SK-N-SH (cell line): ENCODE results near the gene BBS5. TPM values are rescaled to one million over a fixed set of nuclear protein-coding genes. Genes with fewer than 3 reads are reported as not detected.

Source experiments
- CTCF ChIA-PET: fragments of 300-600, 350-600 bp; formaldehyde crosslinking; extraction: SDS; loops from one replicate; lab custom pipeline; 2021; lab: Yijun Ruan, JAX
- POLR2A ChIA-PET: fragments of 350-600 bp; sonication (Branson Sonifier 250); formaldehyde crosslinking; extraction: SDS; loops from one replicate; lab custom pipeline; 2020; ENCODE audit warnings: antibody characterized with exemption, inconsistent platforms; lab: Yijun Ruan, JAX
- DNase-seq: peaks from one replicate; pipeline ENCODE4 v3.0.0; 2012
- H2AFZ ChIP-seq: fragments of 200-600 bp; sonication (generic); 2 replicates; pipeline ENCODE4 v1.8.1; 2016; ENCODE audit warnings: antibody characterized with exemption, mild to moderate bottlenecking, low read depth
- H3F3A ChIP-seq: fragments of 200-600 bp; sonication (generic); replicated peaks from 2 replicates; pipeline ENCODE3; 2016; ENCODE audit warnings: antibody characterized with exemption, mild to moderate bottlenecking; ENCODE audit not compliant: insufficient read depth
- H3K27ac ChIP-seq, 2 experiments: fragments of 200-500 bp in 1 of 2; fragments of 200-600 bp in 1 of 2; sonication (Bioruptor generic) in 1 of 2; sonication (generic), shearing (Covaris generic) in 1 of 2; 2 replicates each; pipeline versions ENCODE4 v1.5.1 to v1.6.1; 2014 to 2016; ENCODE audit warnings: low read depth in 2 of 2, inconsistent platforms in 1 of 2, low read length in 1 of 2, mild to moderate bottlenecking in 1 of 2, mixed read lengths in 1 of 2
- H3K27me3 ChIP-seq: fragments of 200-600 bp; sonication (generic), shearing (Covaris generic); 2 replicates; pipeline ENCODE4 v1.6.1; 2016; ENCODE audit warnings: mixed run types; ENCODE audit not compliant: insufficient read depth
- H3K36me3 ChIP-seq, 2 experiments: fragments of 200-500 bp in 1 of 2; fragments of 200-600 bp in 1 of 2; sonication (Bioruptor generic) in 1 of 2; sonication (generic) in 1 of 2; replicated peaks in 1 of 2; 2 replicates each; pipeline versions ENCODE3 to v1.5.1; 2014 to 2016; ENCODE audit warnings: low read length in 1 of 2, mild to moderate bottlenecking in 1 of 2; ENCODE audit not compliant: insufficient read depth in 2 of 2, control insufficient read depth in 1 of 2
- H3K4me1 ChIP-seq, 2 experiments: fragments of 200-500 bp in 1 of 2; fragments of 200-600 bp in 1 of 2; sonication (Bioruptor generic) in 1 of 2; sonication (generic), shearing (Covaris generic) in 1 of 2; 2 replicates each; pipeline versions ENCODE4 v1.5.1 to v1.6.1; 2014 to 2016; ENCODE audit warnings: low read depth in 1 of 2, low read length in 1 of 2, mixed run types in 1 of 2; ENCODE audit not compliant: insufficient read depth in 2 of 2, control insufficient read depth in 1 of 2
- H3K4me2 ChIP-seq: fragments of 200-600 bp; sonication (generic), shearing (Covaris generic); 2 replicates; pipeline ENCODE4 v1.6.1; 2017; ENCODE audit warnings: mixed run types
- H3K4me3 ChIP-seq, 2 experiments: fragments of 200-500 bp in 1 of 2; fragments of 200-600 bp in 1 of 2; sonication (Bioruptor generic) in 1 of 2; sonication (generic), shearing (Covaris generic) in 1 of 2; 2 replicates each; pipeline versions ENCODE4 v1.5.1 to v1.8.1; 2014 to 2016; ENCODE audit warnings: low read depth in 2 of 2, inconsistent platforms in 1 of 2, low read length in 1 of 2, mild to moderate bottlenecking in 1 of 2, mixed read lengths in 1 of 2, moderate library complexity in 1 of 2
- H3K79me2 ChIP-seq: fragments of 200-600 bp; sonication (generic); 2 replicates; pipeline ENCODE4 v1.8.1; 2017; ENCODE audit warnings: mild to moderate bottlenecking; ENCODE audit not compliant: insufficient read depth
- H3K9ac ChIP-seq: fragments of 200-600 bp; sonication (generic); 2 replicates; pipeline ENCODE4 v1.6.1; 2017; ENCODE audit warnings: mixed run types
- H3K9me2 ChIP-seq: fragments of 200-600 bp; sonication (generic); 2 replicates; pipeline ENCODE4 v1.6.1; 2017; ENCODE audit warnings: mixed run types
- H3K9me3 ChIP-seq: fragments of 200-600 bp; sonication (generic); 2 replicates; pipeline ENCODE4 v1.6.1; 2017; ENCODE audit warnings: mixed run types, mild to moderate bottlenecking, moderate library complexity
- H4K20me1 ChIP-seq: fragments of 200-600 bp; sonication (generic); 2 replicates; pipeline ENCODE4 v1.6.1; 2017; ENCODE audit warnings: mild to moderate bottlenecking, mixed run types; ENCODE audit not compliant: insufficient read depth
- CHD2 ChIP-seq: fragments of 150-350 bp; IDR thresholded peaks from 2 replicates; pipeline ENCODE4 v1.6.1; 2018; ENCODE audit warnings: low read length; ENCODE audit not compliant: partially characterized antibody
- ELF1 ChIP-seq: IDR thresholded peaks from 2 replicates; pipeline ENCODE4 v1.4.0; 2012
- EZH2phosphoT487 ChIP-seq: fragments of 200-600 bp; sonication (generic); IDR thresholded peaks from 2 replicates; pipeline ENCODE4 v1.6.1; 2017; ENCODE audit warnings: low read depth, mixed run types, mild to moderate bottlenecking, antibody characterized with exemption, moderate library complexity, borderline replicate concordance
- FOSL2 ChIP-seq: IDR thresholded peaks from 2 replicates; pipeline ENCODE4 v1.4.0; 2012; ENCODE audit warnings: low read depth, mild to moderate bottlenecking, moderate library complexity, borderline replicate concordance
- JUND ChIP-seq: IDR thresholded peaks from 2 replicates; pipeline ENCODE4 v1.4.0; 2012
- NRF1 ChIP-seq: IDR thresholded peaks from 2 replicates; pipeline ENCODE4 v1.6.1; 2012; ENCODE audit warnings: low read depth, mild to moderate bottlenecking, low read length
- POLR2AphosphoS5 ChIP-seq: IDR thresholded peaks from 2 replicates; pipeline ENCODE4 v1.6.1; 2012; ENCODE audit warnings: low read depth, low read length
- RAD21 ChIP-seq: IDR thresholded peaks from 2 replicates; pipeline ENCODE4 v1.6.1; 2012; ENCODE audit warnings: mild to moderate bottlenecking, low read length
- RCOR1 ChIP-seq: fragments of 150-350 bp; IDR thresholded peaks from 2 replicates; pipeline ENCODE4 v1.6.1; 2017; ENCODE audit warnings: antibody characterized with exemption, low read length
- SIN3A ChIP-seq: IDR thresholded peaks from 2 replicates; pipeline ENCODE4 v1.6.1; 2012; ENCODE audit warnings: low read depth, mild to moderate bottlenecking, low read length, moderate library complexity, borderline replicate concordance
- SMC3 ChIP-seq: IDR thresholded peaks from 2 replicates; pipeline ENCODE4 v1.6.1; 2012; ENCODE audit warnings: low read depth, low read length, improper control_type of control experiment
- TAF1 ChIP-seq: IDR thresholded peaks from 2 replicates; pipeline ENCODE4 v1.6.1; 2012; ENCODE audit warnings: low read depth, mild to moderate bottlenecking, low read length, moderate library complexity, borderline replicate concordance
- TEAD4 ChIP-seq: IDR thresholded peaks from 2 replicates; pipeline ENCODE4 v1.4.0; 2012; ENCODE audit warnings: mild to moderate bottlenecking, borderline replicate concordance; ENCODE audit not compliant: insufficient read depth
- YY1 ChIP-seq: IDR thresholded peaks from 2 replicates; pipeline ENCODE4 v1.4.0; 2012; ENCODE audit warnings: low read depth, mild to moderate bottlenecking
- WGBS: methylation state at CpG from one replicate; pipeline ENCODE4 v1.1.6; 2017; ENCODE audit warnings: low lambda C conversion rate; 5-methylcytosine and 5-hydroxymethylcytosine counted together
- polyA plus RNA-seq, 3 experiments: library from polyadenylated mRNA; depleted of rRNA; stranded (reverse); fragments of >200 nt; gene quantifications; 2 replicates each; pipeline ENCODE4 v1.2.3, GENCODE V29; 2012
- TF ChIP-seq, protein P1 (sequence below): IDR thresholded peaks from 2 replicates; pipeline ENCODE4 v1.4.0; 2012; ENCODE audit warnings: low read depth, borderline replicate concordance
- TF ChIP-seq, protein P2 (sequence below): fragments of 150-350 bp; IDR thresholded peaks from 2 replicates; pipeline ENCODE4 v1.6.1; 2017; ENCODE audit warnings: antibody characterized with exemption, low read length, low read depth, borderline replicate concordance
- TF ChIP-seq, protein P3 (sequence below): IDR thresholded peaks from 2 replicates; pipeline ENCODE4 v1.4.0; 2012; ENCODE audit warnings: low read depth, borderline replicate concordance

Gene BBS5
- polyA plus RNA-seq, 1 of the 3 experiments (the other 2 are of a cell fraction) = 3.8 TPM

DNA sequence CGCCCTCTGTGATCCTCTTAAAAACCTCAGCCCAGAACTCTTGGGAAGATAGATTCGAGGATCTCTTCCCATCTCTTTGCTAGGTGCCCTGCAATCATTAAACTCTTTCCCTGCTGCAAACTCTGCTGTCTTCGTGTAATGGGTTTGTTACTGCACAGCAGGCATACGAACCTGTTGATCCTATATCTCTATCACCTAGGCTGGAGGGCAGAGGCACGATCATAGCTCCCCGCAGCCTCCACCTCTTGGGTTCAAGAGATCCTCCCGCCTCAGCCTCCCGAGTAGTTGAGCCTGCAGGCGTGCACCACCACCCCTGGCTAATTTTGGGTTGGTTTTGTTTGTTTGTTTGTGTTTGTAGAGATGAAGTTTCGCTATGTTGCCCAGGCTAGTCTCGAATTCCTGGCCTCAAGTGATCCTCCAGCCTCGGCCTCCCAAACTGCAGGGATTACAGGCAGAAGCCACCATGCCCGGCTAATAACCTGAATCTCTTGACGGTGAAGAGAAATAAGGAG lies 493 bp upstream of the BBS5 start:
- CTCF ChIA-PET = interaction anchor here (0.5 to 2.9 kb wide), 9 partner anchors 9 to 396 kb away, joined by 3 to 15 read pairs (median 3); no protein-coding TSS in a partner anchor
- no peaks in the 10 kb centered on the region for H4K20me1 ChIP-seq
- H3K79me2 ChIP-seq = no peaks in the 10 kb centered on the region
- peak overlapping the region; percentile 79 to 94 for H3K4me3 ChIP-seq
- POLR2A ChIA-PET = no interaction called here
- H3K4me2 ChIP-seq = peak overlapping the region; percentile 81
- 78% methylated on average over 14 of the region's 14 CpGs for WGBS
- peak overlapping the region; percentile 51 to 66; a peak in 3 of 4 replicates for H3K27ac ChIP-seq
- no peak for DNase-seq
- H3K9me2 ChIP-seq = no peaks in the 10 kb centered on the region
- peak overlapping the region; percentile 76 for H3K9ac ChIP-seq
- peaks cover 12 to 21% of the 10 kb centered on the region in 2 experiments for H3K36me3 ChIP-seq
- no peaks in the 10 kb centered on the region for H3K9me3 ChIP-seq
- H3K27me3 ChIP-seq = no peaks in the 10 kb centered on the region
- TF ChIP-seq YY1 (no peak), NRF1 (no peak), TAF1 (no peak), RAD21 (no peak), TEAD4 (no peak), CHD2 (no peak), SMC3 (no peak), JUND (no peak), EZH2phosphoT487 (no peak), POLR2AphosphoS5 (no peak), RCOR1 (no peak), SIN3A (no peak), ELF1 (no peak), FOSL2 (no peak)
- TF ChIP-seq, protein P1, sequence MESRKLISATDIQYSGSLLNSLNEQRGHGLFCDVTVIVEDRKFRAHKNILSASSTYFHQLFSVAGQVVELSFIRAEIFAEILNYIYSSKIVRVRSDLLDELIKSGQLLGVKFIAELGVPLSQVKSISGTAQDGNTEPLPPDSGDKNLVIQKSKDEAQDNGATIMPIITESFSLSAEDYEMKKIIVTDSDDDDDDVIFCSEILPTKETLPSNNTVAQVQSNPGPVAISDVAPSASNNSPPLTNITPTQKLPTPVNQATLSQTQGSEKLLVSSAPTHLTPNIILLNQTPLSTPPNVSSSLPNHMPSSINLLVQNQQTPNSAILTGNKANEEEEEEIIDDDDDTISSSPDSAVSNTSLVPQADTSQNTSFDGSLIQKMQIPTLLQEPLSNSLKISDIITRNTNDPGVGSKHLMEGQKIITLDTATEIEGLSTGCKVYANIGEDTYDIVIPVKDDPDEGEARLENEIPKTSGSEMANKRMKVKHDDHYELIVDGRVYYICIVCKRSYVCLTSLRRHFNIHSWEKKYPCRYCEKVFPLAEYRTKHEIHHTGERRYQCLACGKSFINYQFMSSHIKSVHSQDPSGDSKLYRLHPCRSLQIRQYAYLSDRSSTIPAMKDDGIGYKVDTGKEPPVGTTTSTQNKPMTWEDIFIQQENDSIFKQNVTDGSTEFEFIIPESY = no peak
- TF ChIP-seq, protein P2, sequence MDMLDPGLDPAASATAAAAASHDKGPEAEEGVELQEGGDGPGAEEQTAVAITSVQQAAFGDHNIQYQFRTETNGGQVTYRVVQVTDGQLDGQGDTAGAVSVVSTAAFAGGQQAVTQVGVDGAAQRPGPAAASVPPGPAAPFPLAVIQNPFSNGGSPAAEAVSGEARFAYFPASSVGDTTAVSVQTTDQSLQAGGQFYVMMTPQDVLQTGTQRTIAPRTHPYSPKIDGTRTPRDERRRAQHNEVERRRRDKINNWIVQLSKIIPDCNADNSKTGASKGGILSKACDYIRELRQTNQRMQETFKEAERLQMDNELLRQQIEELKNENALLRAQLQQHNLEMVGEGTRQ = no peak
- TF ChIP-seq, protein P3, sequence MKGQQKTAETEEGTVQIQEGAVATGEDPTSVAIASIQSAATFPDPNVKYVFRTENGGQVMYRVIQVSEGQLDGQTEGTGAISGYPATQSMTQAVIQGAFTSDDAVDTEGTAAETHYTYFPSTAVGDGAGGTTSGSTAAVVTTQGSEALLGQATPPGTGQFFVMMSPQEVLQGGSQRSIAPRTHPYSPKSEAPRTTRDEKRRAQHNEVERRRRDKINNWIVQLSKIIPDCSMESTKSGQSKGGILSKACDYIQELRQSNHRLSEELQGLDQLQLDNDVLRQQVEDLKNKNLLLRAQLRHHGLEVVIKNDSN = no peak
- TF ChIP-seq, all 33 proteins: peak for 0
- H3F3A ChIP-seq = no peaks in the 10 kb centered on the region
- peak overlapping the region; percentile 98 for H2AFZ ChIP-seq
- no peaks in the 10 kb centered on the region; a peak in 1 of 4 replicates for H3K4me1 ChIP-seq
